ENCODE measurements around the gene USP3. TPM values are rescaled to one million over a fixed set of nuclear protein-coding genes. Genes with fewer than 3 reads are reported as not detected.
"Not testable (repeated sequence)": the region's sequence is repeated elsewhere in the genome, so short reads cannot be mapped to it uniquely, and the experiment has no call there.

The USP3 gene
- total RNA-seq, 2 donors from 2014 or later: 66.5 to 78.0 TPM

GRCh38 chr15:63517202-63517601 lies 12.8 kb downstream of the USP3 start:
- Mint-ChIP-seq H3K4me3 (peak overlapping the region; percentile 37 to 61), H3K27me3 (ENCODE audit: low read depth) (no peaks in the 10 kb centered on the region), H3K27ac (peak overlapping the region; percentile 86), H3K9me3 (no peaks in the 10 kb centered on the region), H3K4me1 (ENCODE audit: low read depth) (peaks cover 97% of the 10 kb centered on the region), H3K36me3 (ENCODE audit: insufficient read depth in 2 of 2) (no peaks in the 10 kb centered on the region)
- no peak for DNase-seq
- ATAC-seq (replicated peaks in 1 of 2): peak in 1 of 2 donors; percentile 15

DNA sequence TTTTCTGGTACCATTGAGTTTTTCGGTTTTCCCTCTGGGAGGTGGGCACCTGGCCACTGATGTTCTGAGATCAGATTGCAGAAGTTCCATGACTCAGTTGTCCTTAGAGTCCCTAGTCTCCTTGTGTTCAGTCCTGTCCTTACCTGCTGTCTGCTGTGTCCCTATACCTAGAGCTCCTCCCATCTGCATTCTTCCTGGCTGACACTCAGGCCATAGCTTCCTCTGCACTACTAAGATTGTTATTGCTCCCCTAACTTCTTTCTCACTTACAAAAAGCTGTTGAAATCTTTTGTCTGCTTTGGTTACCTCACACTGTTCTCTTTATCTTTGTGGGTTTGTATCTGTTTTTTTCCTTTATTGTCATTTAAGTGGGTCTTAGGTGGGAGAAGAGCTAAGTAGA lies 13.2 kb downstream of the USP3 start:
- DNase-seq (no peak), ATAC-seq (replicated peaks in 1 of 2) (peak; percentile 34 to 58)
- Mint-ChIP-seq H3K27me3 (ENCODE audit: low read depth) (no peaks in the 10 kb centered on the region), H3K4me3 (peak overlapping the region; percentile 37 to 61), H3K36me3 (ENCODE audit: insufficient read depth in 2 of 2) (no peaks in the 10 kb centered on the region), H3K27ac (peak overlapping the region; percentile 86), H3K4me1 (ENCODE audit: low read depth) (peaks cover 96% of the 10 kb centered on the region), H3K9me3 (no peaks in the 10 kb centered on the region)

DNA sequence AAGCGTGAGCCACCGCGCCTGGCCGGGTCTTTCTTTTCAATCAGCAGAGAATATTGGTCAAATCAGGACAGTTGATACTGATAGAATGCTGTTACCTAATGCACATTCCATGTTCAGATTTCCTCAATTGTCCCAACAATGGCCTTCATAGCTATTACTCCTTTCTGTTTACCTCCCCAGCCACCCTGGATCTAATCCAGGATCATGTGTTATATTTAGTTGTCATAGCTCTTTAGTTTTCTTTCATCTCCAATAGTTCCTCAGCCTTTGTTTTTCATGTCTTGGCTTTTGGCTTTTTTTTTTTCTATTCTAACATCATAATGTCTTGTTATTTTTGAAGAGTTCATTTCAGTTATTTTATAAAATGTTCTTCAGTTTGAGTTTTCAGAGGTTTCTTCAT lies 14.6 kb downstream of the USP3 start:
- H3K4me3 Mint-ChIP-seq: peak overlapping the region in 1 of 2 donors; percentile 78

DNA sequence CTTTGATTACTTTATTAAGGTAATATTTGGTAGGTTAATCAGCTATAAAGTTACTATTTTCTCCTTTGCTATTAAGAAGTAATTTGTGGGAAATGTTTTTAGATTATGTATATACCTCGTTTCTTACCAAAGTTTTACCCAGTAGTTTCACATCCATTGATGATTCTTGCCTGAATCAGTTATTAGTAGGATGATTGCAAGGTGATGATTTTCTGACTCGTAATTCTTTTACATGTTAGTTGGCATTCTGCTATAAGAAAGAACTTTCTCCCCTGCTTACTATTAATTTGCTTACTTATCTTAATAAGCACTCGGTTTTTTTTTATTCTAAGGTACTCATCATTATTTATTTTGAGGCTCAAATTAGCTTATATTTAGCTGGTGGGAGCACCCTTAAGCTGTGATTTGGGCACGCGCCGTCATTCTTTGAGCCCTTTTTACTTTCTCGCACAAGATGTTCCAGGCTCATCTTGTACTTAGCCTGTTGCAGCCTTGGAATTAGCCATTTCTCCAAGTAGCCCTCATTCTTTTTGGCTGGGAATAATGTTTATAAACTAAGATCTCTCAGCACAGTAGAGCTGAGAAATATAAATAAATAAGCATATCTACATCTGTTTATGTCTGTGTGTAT lies 15.3 kb downstream of the USP3 start:
- Mint-ChIP-seq H3K27ac (peak overlapping the region; percentile 94), H3K4me3 (peak overlapping the region in 1 of 2 donors; percentile 78), H3K27me3 (ENCODE audit: low read depth) (no peaks in the 10 kb centered on the region), H3K4me1 (ENCODE audit: low read depth) (peaks cover 96% of the 10 kb centered on the region), H3K36me3 (ENCODE audit: insufficient read depth in 2 of 2) (no peaks in the 10 kb centered on the region), H3K9me3 (no peaks in the 10 kb centered on the region)
- ATAC-seq (replicated peaks in 1 of 2) (no peak), DNase-seq (no peak)

More for the DNA sequence above, 14.6 kb downstream of the USP3 start:
- Mint-ChIP-seq H3K4me1 (ENCODE audit: low read depth) (peaks cover 96% of the 10 kb centered on the region), H3K36me3 (ENCODE audit: insufficient read depth in 2 of 2) (no peaks in the 10 kb centered on the region), H3K27me3 (ENCODE audit: low read depth) (no peaks in the 10 kb centered on the region), H3K27ac (peak overlapping the region; percentile 94), H3K9me3 (no peaks in the 10 kb centered on the region)
- DNase-seq (no peak), ATAC-seq (replicated peaks in 1 of 2) (no peak)

- Mint-ChIP-seq H3K4me1 (ENCODE audit: low read depth) (peaks cover 97% of the 10 kb centered on the region), H3K27ac (peak overlapping the region; percentile 3)
- H3K4me3 Mint-ChIP-seq; ATAC-seq (replicated peaks in 1 of 2); H3K36me3 Mint-ChIP-seq (ENCODE audit: insufficient read depth in 2 of 2); H3K9me3 Mint-ChIP-seq; DNase-seq; H3K27me3 Mint-ChIP-seq (ENCODE audit: low read depth): not testable (repeated sequence)
Measured at GRCh38 chr15:63520462-63520861, 16.1 kb downstream of the USP3 start.

GRCh38 chr15:63522225-63522578 lies 17.8 kb downstream of the USP3 start:
- H3K4me3 Mint-ChIP-seq: no peak overlapping the region
- H3K27me3 Mint-ChIP-seq (ENCODE audit: low read depth): no peaks in the 10 kb centered on the region
- H3K4me1 Mint-ChIP-seq (ENCODE audit: low read depth): peaks cover 96% of the 10 kb centered on the region
- DNase-seq (no peak), ATAC-seq (replicated peaks in 1 of 2) (no peak)
- no peak overlapping the region for H3K27ac Mint-ChIP-seq
- H3K36me3 Mint-ChIP-seq (ENCODE audit: insufficient read depth in 2 of 2): peaks cover 0 to 1% of the 10 kb centered on the region in 2 donors
- no peaks in the 10 kb centered on the region for H3K9me3 Mint-ChIP-seq

- H3K36me3 Mint-ChIP-seq (ENCODE audit: insufficient read depth in 2 of 2): peaks cover 0 to 4% of the 10 kb centered on the region in 2 donors
Measured at GRCh38 chr15:63523306-63523990, 19.1 kb downstream of the USP3 start.

GRCh38 chr15:63524316-63525015 lies 20.1 kb downstream of the USP3 start:
- Mint-ChIP-seq H3K9me3 (no peaks in the 10 kb centered on the region), H3K36me3 (ENCODE audit: insufficient read depth in 2 of 2) (peaks cover 0 to 6% of the 10 kb centered on the region in 2 donors), H3K27me3 (ENCODE audit: low read depth) (no peaks in the 10 kb centered on the region), H3K27ac (no peak overlapping the region), H3K4me3 (no peak overlapping the region), H3K4me1 (ENCODE audit: low read depth) (peaks cover 93% of the 10 kb centered on the region)
- ATAC-seq (replicated peaks in 1 of 2): no peak
- DNase-seq: no peak

More at GRCh38 chr15:63523306-63523990, 19.1 kb downstream of the USP3 start:
- no peaks in the 10 kb centered on the region for H3K9me3 Mint-ChIP-seq
- H3K27ac Mint-ChIP-seq: peak overlapping the region; percentile 34
- ATAC-seq (replicated peaks in 1 of 2): no peak
- DNase-seq: no peak
- peaks cover 94% of the 10 kb centered on the region for H3K4me1 Mint-ChIP-seq (ENCODE audit: low read depth)
- no peaks in the 10 kb centered on the region for H3K27me3 Mint-ChIP-seq (ENCODE audit: low read depth)
- H3K4me3 Mint-ChIP-seq: peak overlapping the region in 1 of 2 donors; percentile 59

DNA sequence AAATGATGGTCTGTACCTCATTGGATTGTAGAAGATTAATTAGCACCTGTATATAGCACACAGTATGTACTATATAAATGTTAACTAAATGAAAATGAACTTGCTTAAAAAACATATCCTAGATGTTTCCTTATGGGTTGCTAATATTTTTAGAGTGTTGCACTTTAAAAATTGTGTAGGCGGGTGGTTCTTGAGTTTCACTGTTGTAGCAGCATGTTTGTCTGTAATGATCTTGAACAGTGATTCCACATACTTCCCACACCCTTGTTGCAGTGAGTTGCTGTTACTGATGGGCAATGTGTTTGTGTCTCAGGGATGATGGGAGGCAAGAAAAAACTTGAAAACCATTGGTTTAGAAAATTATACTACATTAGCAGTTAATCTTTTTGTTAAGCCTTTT lies 22.0 kb downstream of the USP3 start:
- Mint-ChIP-seq H3K9me3 (no peaks in the 10 kb centered on the region), H3K4me1 (ENCODE audit: low read depth) (peaks cover 95% of the 10 kb centered on the region), H3K4me3 (peak overlapping the region in 1 of 2 donors; percentile 34), H3K27ac (peak overlapping the region; percentile 90), H3K27me3 (ENCODE audit: low read depth) (no peaks in the 10 kb centered on the region), H3K36me3 (ENCODE audit: insufficient read depth in 2 of 2) (peaks cover 0 to 10% of the 10 kb centered on the region in 2 donors)
- ATAC-seq (replicated peaks in 1 of 2) (no peak), DNase-seq (no peak)

DNA sequence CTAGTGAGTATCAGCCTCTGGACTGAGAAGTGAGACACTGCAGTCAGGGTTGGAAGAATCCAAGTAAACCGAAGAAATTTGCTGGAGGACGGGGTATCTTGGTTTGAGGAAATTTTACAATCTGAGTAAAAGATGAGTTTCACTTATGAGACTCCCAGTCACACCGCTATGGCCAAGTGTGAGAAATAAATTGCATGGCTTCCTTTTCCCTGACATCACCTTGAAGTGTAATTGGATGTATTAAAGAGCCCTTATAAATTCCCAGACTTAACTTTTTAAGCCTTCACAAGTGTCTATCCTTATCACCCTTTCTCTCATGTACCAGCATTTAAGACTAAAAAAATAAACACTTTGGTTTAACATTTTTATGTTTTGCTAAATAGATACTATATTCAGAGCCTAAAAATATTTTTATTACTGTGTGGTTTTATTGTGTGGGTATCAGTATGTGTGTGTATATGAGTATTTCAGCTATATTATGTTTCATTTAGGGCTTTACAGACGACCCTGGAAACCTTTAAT lies 23.8 kb downstream of the USP3 start:
- no peaks in the 10 kb centered on the region for H3K27me3 Mint-ChIP-seq (ENCODE audit: low read depth)
- H3K4me3 Mint-ChIP-seq: no peak overlapping the region
- peaks cover 95% of the 10 kb centered on the region for H3K4me1 Mint-ChIP-seq (ENCODE audit: low read depth)
- ATAC-seq (replicated peaks in 1 of 2): no peak
- no peaks in the 10 kb centered on the region for H3K9me3 Mint-ChIP-seq
- DNase-seq: no peak
- H3K36me3 Mint-ChIP-seq (ENCODE audit: insufficient read depth in 2 of 2): peaks cover 0 to 10% of the 10 kb centered on the region in 2 donors
- no peak overlapping the region for H3K27ac Mint-ChIP-seq

GRCh38 chr15:63530235-63530634 lies 25.8 kb downstream of the USP3 start:
- peaks cover 80% of the 10 kb centered on the region for H3K4me1 Mint-ChIP-seq (ENCODE audit: low read depth)
- ATAC-seq (replicated peaks in 1 of 2) (peak in 1 of 2 donors; percentile 60), DNase-seq (peak in 1 of 2 donors; percentile 18)
- no peaks in the 10 kb centered on the region for H3K9me3 Mint-ChIP-seq
- peak overlapping the region; percentile 4 to 69 for H3K4me3 Mint-ChIP-seq
- H3K27ac Mint-ChIP-seq: peak overlapping the region; percentile 71
- H3K36me3 Mint-ChIP-seq (ENCODE audit: insufficient read depth in 2 of 2): peaks cover 0 to 11% of the 10 kb centered on the region in 2 donors
- H3K27me3 Mint-ChIP-seq (ENCODE audit: low read depth): no peaks in the 10 kb centered on the region

DNA sequence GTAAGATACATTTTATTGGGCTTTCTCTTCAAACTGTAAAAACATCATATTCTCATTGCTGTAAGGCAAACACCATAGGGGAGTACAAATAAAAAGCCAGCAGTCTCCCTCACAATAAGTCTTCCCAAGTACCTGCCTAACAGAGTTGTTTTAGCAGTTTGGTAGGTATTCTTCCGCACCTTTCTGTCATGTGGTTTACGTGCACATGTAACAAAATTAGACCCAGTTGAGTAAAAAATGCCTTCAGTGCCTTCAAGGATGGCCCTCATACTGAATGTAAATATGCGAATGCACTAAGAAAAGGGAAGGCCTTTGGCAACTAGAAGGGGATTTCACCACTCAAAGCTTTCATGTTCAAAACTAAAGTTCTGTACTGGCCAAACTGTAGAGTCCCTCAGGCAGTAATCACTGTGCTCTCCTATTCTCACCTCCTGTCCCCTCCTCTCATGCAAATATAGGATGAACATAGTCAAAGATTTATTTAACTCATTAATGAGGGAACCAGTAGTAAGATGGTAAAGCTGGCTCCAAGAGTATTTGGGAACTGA lies 26.4 kb downstream of the USP3 start:
- peaks cover 77% of the 10 kb centered on the region for H3K4me1 Mint-ChIP-seq (ENCODE audit: low read depth)
- peak overlapping the region; percentile 71 for H3K27ac Mint-ChIP-seq
- no peaks in the 10 kb centered on the region for H3K9me3 Mint-ChIP-seq
- H3K4me3 Mint-ChIP-seq: peak overlapping the region; percentile 4 to 69
- peaks cover 0 to 13% of the 10 kb centered on the region in 2 donors for H3K36me3 Mint-ChIP-seq (ENCODE audit: insufficient read depth in 2 of 2)
- peak; percentile 43 to 63 for ATAC-seq (replicated peaks in 1 of 2)
- no peak for DNase-seq
- no peaks in the 10 kb centered on the region for H3K27me3 Mint-ChIP-seq (ENCODE audit: low read depth)

GRCh38 chr15:63531586-63531985 lies 27.2 kb downstream of the USP3 start:
- H3K27ac Mint-ChIP-seq: peak overlapping the region; percentile 70
- DNase-seq: no peak
- H3K4me1 Mint-ChIP-seq (ENCODE audit: low read depth): peaks cover 76% of the 10 kb centered on the region
- peaks cover 0 to 13% of the 10 kb centered on the region in 2 donors for H3K36me3 Mint-ChIP-seq (ENCODE audit: insufficient read depth in 2 of 2)
- no peak for ATAC-seq (replicated peaks in 1 of 2)
- no peak overlapping the region for H3K4me3 Mint-ChIP-seq
- no peaks in the 10 kb centered on the region for H3K9me3 Mint-ChIP-seq
- H3K27me3 Mint-ChIP-seq (ENCODE audit: low read depth): no peaks in the 10 kb centered on the region
